NCI-H146 (cell line): ENCODE results near the gene HYAL3.

ENCODE experiments used
- DNase-seq: peaks from one replicate; lab custom pipeline; 2025; lab: John Stamatoyannopoulos, UW

The HYAL3 gene, protein sequence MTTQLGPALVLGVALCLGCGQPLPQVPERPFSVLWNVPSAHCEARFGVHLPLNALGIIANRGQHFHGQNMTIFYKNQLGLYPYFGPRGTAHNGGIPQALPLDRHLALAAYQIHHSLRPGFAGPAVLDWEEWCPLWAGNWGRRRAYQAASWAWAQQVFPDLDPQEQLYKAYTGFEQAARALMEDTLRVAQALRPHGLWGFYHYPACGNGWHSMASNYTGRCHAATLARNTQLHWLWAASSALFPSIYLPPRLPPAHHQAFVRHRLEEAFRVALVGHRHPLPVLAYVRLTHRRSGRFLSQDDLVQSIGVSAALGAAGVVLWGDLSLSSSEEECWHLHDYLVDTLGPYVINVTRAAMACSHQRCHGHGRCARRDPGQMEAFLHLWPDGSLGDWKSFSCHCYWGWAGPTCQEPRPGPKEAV

GRCh38 chr3:50298836-50299637 is at the start of gene HYAL3, which contains the start of gene NAA80:
Gene HYAL3, minus strand, starts transcription at chr3:50299405. Its CDS starts 3,803 bp downstream, at chr3:50295602.
Gene NAA80, minus strand, starts transcription at chr3:50299405. Its CDS starts 1,942 bp downstream, at chr3:50297463.
- DNase-seq: peak; percentile 97

- peak; percentile 72 for DNase-seq
Observed at GRCh38 chr3:50347187-50347813, 48.1 kb upstream of the HYAL3 start.

DNA sequence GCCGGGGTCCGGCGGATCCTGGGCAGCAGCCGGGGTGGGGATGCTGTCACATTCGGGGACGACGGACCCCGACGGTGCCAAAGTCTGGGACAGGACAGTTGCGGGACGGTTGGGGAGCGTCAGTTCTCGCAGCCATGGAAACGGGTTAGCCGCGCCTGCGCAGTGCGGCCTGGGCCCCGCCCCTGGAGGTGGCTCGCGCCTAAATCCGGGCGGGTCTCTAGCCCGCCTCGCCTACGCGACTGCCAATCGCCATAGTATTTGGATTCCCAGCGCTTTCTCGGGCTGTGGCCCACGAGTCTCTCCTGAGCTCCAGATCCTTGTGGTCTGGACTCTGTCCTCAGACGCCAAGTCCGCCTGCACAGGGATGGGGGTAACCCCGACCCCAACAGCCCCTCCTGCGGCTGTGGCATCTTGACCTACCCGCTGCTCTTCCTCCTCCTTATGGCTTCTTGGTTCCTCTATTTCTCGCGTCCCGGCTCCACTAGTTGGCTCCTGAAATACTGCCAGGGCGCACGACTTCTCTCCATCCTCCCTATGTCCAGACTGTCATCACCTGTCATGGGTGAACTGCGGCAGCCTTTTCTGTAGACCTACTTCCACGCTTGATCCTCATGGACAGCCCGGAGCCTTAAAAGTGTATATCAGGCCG is 46.5 kb upstream of the HYAL3 start, which contains the start of gene ZMYND10:
Gene ZMYND10 (minus strand): TSS at position 147 of the 649 bp plus-strand sequence. CDS start 153 bp downstream, outside the sequence.
- DNase-seq: peak; percentile 64

DNA sequence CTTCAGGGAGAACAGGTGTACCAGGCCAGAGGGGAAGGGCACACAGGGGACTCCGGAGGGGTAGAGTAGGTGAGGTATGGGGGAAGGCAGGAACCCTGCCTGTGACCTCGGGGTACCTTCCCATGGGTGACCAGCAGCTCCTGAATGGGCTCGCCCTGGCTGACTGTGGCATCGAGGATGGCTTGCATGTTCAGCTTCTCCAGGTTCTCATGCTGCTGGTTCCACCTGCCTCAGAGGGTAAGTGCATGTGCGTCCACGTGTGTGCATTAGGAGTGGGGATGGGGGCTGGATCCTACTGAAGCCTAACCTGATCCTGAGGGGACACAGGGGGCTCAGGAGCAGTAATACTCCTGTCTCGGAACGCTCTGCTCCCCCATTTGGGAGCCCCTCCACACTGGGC is 45.8 kb upstream of the HYAL3 start:
- no peak for DNase-seq

GRCh38 chr3:50342813-50343633 is 43.8 kb upstream of the HYAL3 start:
- DNase-seq: no peak

DNA sequence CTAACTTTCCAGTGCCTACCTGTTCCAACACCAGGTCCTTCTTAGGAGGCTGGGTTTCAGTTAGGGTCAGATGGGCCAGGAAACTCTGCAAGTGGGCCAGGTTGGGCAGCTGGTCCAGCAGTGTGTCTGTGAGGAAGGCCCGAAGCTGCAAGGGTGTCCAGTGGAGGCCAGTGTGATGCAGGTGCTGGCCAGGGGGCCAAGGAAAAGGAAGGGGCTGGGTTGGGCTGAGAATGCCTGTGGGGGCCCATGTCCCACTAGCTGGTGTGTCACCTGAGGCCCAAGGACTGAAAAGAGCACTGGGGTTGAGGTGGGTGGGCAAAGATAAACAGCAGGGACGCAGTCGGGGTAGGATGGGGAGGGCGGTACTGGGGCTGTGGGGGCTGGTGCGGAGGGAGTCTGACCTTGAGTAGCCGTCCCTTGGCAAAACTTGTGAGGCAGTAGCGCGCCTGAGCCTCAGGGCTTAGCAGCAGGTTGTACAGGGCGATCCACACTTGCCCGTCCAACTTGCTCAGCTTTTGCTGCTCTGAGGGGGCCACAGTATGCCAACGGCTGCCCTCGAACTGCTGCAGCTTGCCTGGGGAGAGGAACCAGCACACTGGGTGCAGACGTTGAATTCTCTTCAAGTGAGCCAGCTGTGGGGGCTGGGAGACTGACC is 42.9 kb upstream of the HYAL3 start:
- no peak for DNase-seq

DNA sequence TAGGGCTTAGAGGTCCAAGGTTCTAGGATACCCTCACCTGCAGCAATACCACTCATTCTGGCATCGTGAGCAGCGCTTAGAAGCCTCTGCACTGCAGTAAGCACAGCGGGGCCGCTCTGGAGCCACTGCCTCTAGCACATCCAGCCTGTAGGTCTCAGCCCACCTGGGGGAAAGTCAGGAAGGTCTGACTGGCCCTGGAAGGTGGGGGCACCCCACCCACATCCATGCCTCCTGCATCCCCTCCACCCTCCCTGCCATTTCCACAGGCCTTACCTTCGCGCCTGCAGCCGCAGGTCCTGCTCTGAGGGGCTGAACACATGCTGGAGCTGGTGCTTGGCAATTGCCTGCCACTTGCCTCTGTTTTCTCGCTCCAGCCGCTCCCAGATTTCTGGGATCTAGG is 42.3 kb upstream of the HYAL3 start:
- DNase-seq: no peak

- DNase-seq: no peak
Observed at GRCh38 chr3:50340448-50341329, 41.5 kb upstream of the HYAL3 start, which contains the start of gene RASSF1. Gene RASSF1, minus strand, starts transcription at chr3:50340836. Its CDS starts 31 bp downstream, at chr3:50340805.

DNA sequence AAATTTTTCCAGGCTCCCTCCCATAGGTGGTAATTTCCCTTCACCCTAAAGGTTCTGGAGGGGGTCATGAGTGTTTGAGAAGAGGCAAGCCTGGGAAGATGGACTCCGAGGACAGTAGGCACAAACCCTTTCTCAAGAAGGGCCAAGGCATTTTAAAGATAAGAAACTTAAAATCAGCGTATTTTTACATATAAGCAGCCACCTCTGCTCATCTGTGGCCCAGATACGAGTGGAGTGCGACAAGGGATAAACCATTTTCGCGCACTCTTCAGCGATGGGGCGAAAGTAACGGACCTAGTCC is 40.9 kb upstream of the HYAL3 start:
- no peak for DNase-seq

DNA sequence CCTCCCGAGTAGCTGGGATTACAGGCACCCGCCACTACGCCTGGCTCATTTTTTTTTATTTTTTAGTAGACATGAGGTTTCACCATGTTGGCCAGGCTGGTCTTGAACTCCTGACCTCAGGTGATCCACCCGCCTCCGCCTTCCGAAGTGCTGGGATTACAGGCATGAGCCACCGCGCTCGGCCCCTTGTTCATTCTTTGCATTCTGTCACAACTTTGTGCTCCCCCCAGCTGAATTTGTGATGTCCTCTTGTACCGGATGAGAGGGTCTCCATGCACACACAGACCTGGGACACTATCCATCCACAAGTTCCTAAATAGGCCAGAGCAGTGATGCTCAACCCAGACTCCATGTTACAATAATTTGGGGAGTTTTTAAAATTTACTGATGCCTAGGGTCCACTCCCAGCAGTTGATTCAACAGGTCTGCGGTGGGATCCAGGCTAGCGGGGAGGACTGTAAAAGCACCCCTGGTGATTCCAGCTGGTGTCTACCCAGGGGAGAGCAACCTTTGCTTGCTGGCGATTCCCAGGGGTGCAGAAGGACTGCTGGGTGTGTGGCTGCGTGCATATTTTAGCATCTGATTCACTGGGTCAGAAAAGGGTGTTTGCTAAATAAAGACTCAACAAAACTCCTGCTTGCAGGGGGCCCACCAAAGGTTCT is 40.4 kb upstream of the HYAL3 start:
- no peak for DNase-seq

- no peak for DNase-seq
Observed at GRCh38 chr3:50338965-50339364, 39.8 kb upstream of the HYAL3 start.

GRCh38 chr3:50337175-50337861 is 38.1 kb upstream of the HYAL3 start:
- DNase-seq: peak; percentile 98

GRCh38 chr3:50336452-50337174 is 37.4 kb upstream of the HYAL3 start:
- no peak for DNase-seq

GRCh38 chr3:50334339-50335075 is 35.3 kb upstream of the HYAL3 start:
- DNase-seq: no peak

GRCh38 chr3:50333744-50334328 is 34.6 kb upstream of the HYAL3 start:
- no peak for DNase-seq

GRCh38 chr3:50331364-50331907 is 32.2 kb upstream of the HYAL3 start:
- DNase-seq: no peak
